IPS-15b (cell line): ENCODE data around the gene RGS7.

Source experiments
- H3K27me3 ChIP-seq: one replicate; pipeline ENCODE4 v1.6.1; 2013; ENCODE audit warnings: low read length; ENCODE audit not compliant: control insufficient read depth, insufficient read depth
- H3K36me3 ChIP-seq: one replicate; pipeline ENCODE4 v1.6.1; 2013; ENCODE audit warnings: low read length; ENCODE audit not compliant: control insufficient read depth, insufficient read depth
- H3K4me1 ChIP-seq: one replicate; pipeline ENCODE4 v1.6.1; 2013; ENCODE audit warnings: mild to moderate bottlenecking, low read length; ENCODE audit not compliant: control insufficient read depth, insufficient read depth
- H3K4me3 ChIP-seq: one replicate; pipeline ENCODE4 v1.5.1; 2013; ENCODE audit warnings: low read depth, low read length
- H3K9ac ChIP-seq: one replicate; pipeline ENCODE4 v1.6.1; 2013; ENCODE audit warnings: low read depth, mild to moderate bottlenecking, low read length
- H3K9me3 ChIP-seq: one replicate; pipeline ENCODE4 v1.6.1; 2013; ENCODE audit warnings: mild to moderate bottlenecking, low read length; ENCODE audit not compliant: control insufficient read depth, insufficient read depth

Gene RGS7

GRCh38 chr1:240967070-240967724, 389.8 kb downstream of the RGS7 start:
- Histone ChIP-seq H3K36me3 (no peaks in the 10 kb centered on the region), H3K9me3 (no peaks in the 10 kb centered on the region), H3K27me3 (no peaks in the 10 kb centered on the region), H3K4me1 (peaks cover 4% of the 10 kb centered on the region), H3K4me3 (no peak overlapping the region), H3K9ac (no peak overlapping the region)

GRCh38 chr1:240965581-240966091, 391.4 kb downstream of the RGS7 start:
- Histone ChIP-seq H3K4me1 (peaks cover 4% of the 10 kb centered on the region), H3K27me3 (no peaks in the 10 kb centered on the region), H3K36me3 (no peaks in the 10 kb centered on the region), H3K9me3 (no peaks in the 10 kb centered on the region), H3K9ac (no peak overlapping the region), H3K4me3 (no peak overlapping the region)

- Histone ChIP-seq H3K4me1 (no peaks in the 10 kb centered on the region), H3K36me3 (no peaks in the 10 kb centered on the region), H3K9me3 (no peaks in the 10 kb centered on the region), H3K27me3 (no peaks in the 10 kb centered on the region), H3K4me3 (no peak overlapping the region), H3K9ac (no peak overlapping the region)
These were observed 394.9 kb downstream of the RGS7 start for GRCh38 chr1:240962086-240962485.

GRCh38 chr1:240956424-240956823, 400.6 kb downstream of the RGS7 start:
- Histone ChIP-seq H3K9ac (no peak overlapping the region), H3K9me3 (no peaks in the 10 kb centered on the region), H3K36me3 (no peaks in the 10 kb centered on the region), H3K4me3 (no peak overlapping the region), H3K27me3 (no peaks in the 10 kb centered on the region), H3K4me1 (no peaks in the 10 kb centered on the region)

GRCh38 chr1:240956020-240956419, 401.0 kb downstream of the RGS7 start:
- no peaks in the 10 kb centered on the region for H3K36me3 ChIP-seq
- H3K9ac ChIP-seq = no peak overlapping the region
- H3K4me3 ChIP-seq = no peak overlapping the region
- H3K4me1 ChIP-seq = no peaks in the 10 kb centered on the region
- no peaks in the 10 kb centered on the region for H3K9me3 ChIP-seq
- no peaks in the 10 kb centered on the region for H3K27me3 ChIP-seq

GRCh38 chr1:240947438-240948224, 409.4 kb downstream of the RGS7 start:
- Histone ChIP-seq H3K9me3 (no peaks in the 10 kb centered on the region), H3K4me3 (no peak overlapping the region), H3K27me3 (no peaks in the 10 kb centered on the region), H3K4me1 (no peaks in the 10 kb centered on the region), H3K9ac (no peak overlapping the region), H3K36me3 (no peaks in the 10 kb centered on the region)

GRCh38 chr1:240946926-240947325, 410.1 kb downstream of the RGS7 start:
- Histone ChIP-seq H3K4me1 (no peaks in the 10 kb centered on the region), H3K9ac (no peak overlapping the region), H3K27me3 (no peaks in the 10 kb centered on the region), H3K36me3 (no peaks in the 10 kb centered on the region), H3K9me3 (no peaks in the 10 kb centered on the region), H3K4me3 (no peak overlapping the region)

- Histone ChIP-seq H3K36me3 (no peaks in the 10 kb centered on the region), H3K9me3 (peaks cover 4% of the 10 kb centered on the region), H3K27me3 (no peaks in the 10 kb centered on the region), H3K4me3 (no peak overlapping the region), H3K9ac (no peak overlapping the region), H3K4me1 (no peaks in the 10 kb centered on the region)
These were observed 414.1 kb downstream of the RGS7 start for GRCh38 chr1:240942901-240943300.

- Histone ChIP-seq H3K9ac (no peak overlapping the region), H3K27me3 (no peaks in the 10 kb centered on the region), H3K36me3 (no peaks in the 10 kb centered on the region), H3K4me1 (no peaks in the 10 kb centered on the region), H3K4me3 (no peak overlapping the region), H3K9me3 (peaks cover 14% of the 10 kb centered on the region)
These were observed 415.2 kb downstream of the RGS7 start for GRCh38 chr1:240941701-240942370.

- H3K27me3 ChIP-seq = no peaks in the 10 kb centered on the region
These were observed 419.9 kb downstream of the RGS7 start for GRCh38 chr1:240936911-240937668.

GRCh38 chr1:240935920-240936319, 421.1 kb downstream of the RGS7 start:
- H3K4me1 ChIP-seq = no peaks in the 10 kb centered on the region
- peaks cover 19% of the 10 kb centered on the region for H3K9me3 ChIP-seq
- no peaks in the 10 kb centered on the region for H3K36me3 ChIP-seq
- no peak overlapping the region for H3K9ac ChIP-seq
- no peak overlapping the region for H3K4me3 ChIP-seq
- no peaks in the 10 kb centered on the region for H3K27me3 ChIP-seq

More at GRCh38 chr1:240936911-240937668, 419.9 kb downstream of the RGS7 start:
- Histone ChIP-seq H3K9ac (no peak overlapping the region), H3K4me3 (no peak overlapping the region), H3K36me3 (no peaks in the 10 kb centered on the region), H3K4me1 (no peaks in the 10 kb centered on the region), H3K9me3 (peaks cover 19% of the 10 kb centered on the region)
